Measurements from ENCODE around the gene UBR1. TPM values are rescaled to one million over a fixed set of nuclear protein-coding genes. Genes with fewer than 3 reads are reported as not detected.

Gene UBR1
- total and polyA plus RNA-seq, 2 donors (not counting 3 experiments of a cell fraction or from before 2014, with no cell fraction given) = 5.3 to 26.9 TPM

- no peaks in the 10 kb centered on the region for H3K9me3 ChIP-seq (replicated peaks; ENCODE audit: control insufficient read depth, insufficient read depth, low read length)
- ChIA-PET POLR2A (no interaction called here), CTCF (no interaction called here)
- no peak overlapping the region for H3K4me3 ChIP-seq (replicated peaks in 1 of 3; ENCODE audit: insufficient read depth in 1 of 3, low read depth in 1 of 3, low read length in 3 of 3)
- no peak overlapping the region for H2AFZ ChIP-seq (ENCODE audit: low read depth, low read length)
- no peaks in the 10 kb centered on the region for H3K27me3 ChIP-seq (ENCODE audit: control insufficient read depth in 2 of 2, insufficient read depth in 2 of 2, low read length in 2 of 2)
- dilution Hi-C loops (cut with MboI; ENCODE audit: extremely low pct_ligation_motif_present, low sequenced_read_pairs) (no loop called here), intact Hi-C loops (cut with micrococcal nuclease) (no loop called here)
- no peak overlapping the region for H3K4me2 ChIP-seq (ENCODE audit: insufficient read depth, low read length)
- no peak overlapping the region for H3K27ac ChIP-seq (ENCODE audit: insufficient read depth, low read depth, low read length)
- peaks cover 7 to 8% of the 10 kb centered on the region in 2 experiments for H3K36me3 ChIP-seq (ENCODE audit: control insufficient read depth in 2 of 2, extremely low read depth in 1 of 2, insufficient read depth in 2 of 2, low read length in 2 of 2)
- no peak overlapping the region for H3K9ac ChIP-seq (replicated peaks; ENCODE audit: extremely low read depth, insufficient read depth, low read length)
- no TSS peak for BruUV-seq (replicated peaks)
- no peaks in the 10 kb centered on the region for H3K79me2 ChIP-seq (ENCODE audit: control insufficient read depth, insufficient read depth, low read length)
- H4K20me1 ChIP-seq (replicated peaks; ENCODE audit: control insufficient read depth, extremely low read depth, insufficient read depth, low read length) = no peaks in the 10 kb centered on the region
- H3K4me1 ChIP-seq (ENCODE audit: control insufficient read depth, extremely low read depth, insufficient read depth, low read length) = peaks cover 7% of the 10 kb centered on the region
- no peaks in the 10 kb centered on the region for H3K9me1 ChIP-seq (replicated peaks; ENCODE audit: control insufficient read depth, extremely low read depth, insufficient read depth, low read length)
- TF ChIP-seq GATA2 (IDR thresholded peaks at IDR 0.05; ENCODE audit: insufficient read depth, insufficient read length, low read depth, low read length) (no peak), JUN (IDR thresholded peaks at IDR 0.05; ENCODE audit: borderline replicate concordance, insufficient read depth, insufficient read length, low read depth) (no peak), CTCF (IDR thresholded peaks at IDR 0.05; ENCODE audit: extremely low read depth in 1 of 2, insufficient read depth in 1 of 2, low read depth in 1 of 2, low read length in 2 of 2) (no peak), EZH2 (IDR thresholded peaks at IDR 0.05; ENCODE audit: borderline replicate concordance, low read depth, low read length, severe bottlenecking) (no peak), FOS (IDR thresholded peaks at IDR 0.05; ENCODE audit: borderline replicate concordance, insufficient read depth, low read length) (no peak), POLR2A (IDR thresholded peaks at IDR 0.05; ENCODE audit: low read depth, low read length) (no peak), POLR2AphosphoS5 (IDR thresholded peaks at IDR 0.05; ENCODE audit: insufficient read depth, low read depth, low read length) (no peak), MAX (IDR thresholded peaks at IDR 0.05; ENCODE audit: insufficient read depth, insufficient read length) (no peak)
- FAIRE-seq (no peak), DNase-seq (ENCODE audit: low read depth, low spot score) (no peak)
Measured at GRCh38 chr15:43144512-43144911, 38.7 kb upstream of the UBR1 start.
